ENCODE data around the gene ARFGEF2. TPM values are rescaled to one million over a fixed set of nuclear protein-coding genes. Genes with fewer than 3 reads are reported as not detected.

The ARFGEF2 gene
- total RNA-seq, 1 donor from 2014 or later, result 16.6 TPM

DNA sequence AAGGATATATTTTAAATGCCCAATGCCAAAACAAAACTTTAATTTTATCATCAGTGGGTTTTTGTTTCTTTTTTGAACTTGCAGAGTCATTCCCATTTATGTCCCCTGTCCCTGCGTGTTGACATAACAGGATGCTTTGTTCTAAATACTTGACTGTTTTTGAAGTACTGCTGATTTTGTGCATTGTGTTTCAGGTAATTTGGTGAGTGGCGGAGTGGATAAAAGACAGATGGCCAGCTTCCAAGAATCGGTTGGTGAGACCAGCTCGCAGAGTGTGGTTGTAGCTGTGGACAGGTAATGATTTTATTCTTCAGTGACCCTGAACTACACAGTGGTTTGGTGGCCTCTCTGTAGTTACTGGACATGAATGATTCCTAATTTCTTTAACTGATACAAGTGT lies 74.1 kb downstream of the ARFGEF2 start:
- H4K20me1 ChIP-seq (ENCODE audit: low read depth), result no peaks in the 10 kb centered on the region
- TF ChIP-seq EZH2 (IDR thresholded peaks at IDR 0.05), result no peak
- no peak for TF ChIP-seq EZH2phosphoT487 (IDR thresholded peaks at IDR 0.05)
- TF ChIP-seq, protein P1, sequence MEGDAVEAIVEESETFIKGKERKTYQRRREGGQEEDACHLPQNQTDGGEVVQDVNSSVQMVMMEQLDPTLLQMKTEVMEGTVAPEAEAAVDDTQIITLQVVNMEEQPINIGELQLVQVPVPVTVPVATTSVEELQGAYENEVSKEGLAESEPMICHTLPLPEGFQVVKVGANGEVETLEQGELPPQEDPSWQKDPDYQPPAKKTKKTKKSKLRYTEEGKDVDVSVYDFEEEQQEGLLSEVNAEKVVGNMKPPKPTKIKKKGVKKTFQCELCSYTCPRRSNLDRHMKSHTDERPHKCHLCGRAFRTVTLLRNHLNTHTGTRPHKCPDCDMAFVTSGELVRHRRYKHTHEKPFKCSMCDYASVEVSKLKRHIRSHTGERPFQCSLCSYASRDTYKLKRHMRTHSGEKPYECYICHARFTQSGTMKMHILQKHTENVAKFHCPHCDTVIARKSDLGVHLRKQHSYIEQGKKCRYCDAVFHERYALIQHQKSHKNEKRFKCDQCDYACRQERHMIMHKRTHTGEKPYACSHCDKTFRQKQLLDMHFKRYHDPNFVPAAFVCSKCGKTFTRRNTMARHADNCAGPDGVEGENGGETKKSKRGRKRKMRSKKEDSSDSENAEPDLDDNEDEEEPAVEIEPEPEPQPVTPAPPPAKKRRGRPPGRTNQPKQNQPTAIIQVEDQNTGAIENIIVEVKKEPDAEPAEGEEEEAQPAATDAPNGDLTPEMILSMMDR (IDR thresholded peaks at IDR 0.05), result no peak
- no peaks in the 10 kb centered on the region for H3K27me3 ChIP-seq
- no peaks in the 10 kb centered on the region for H3K4me1 ChIP-seq
- no peak for DNase-seq (ENCODE audit: low spot score)
- no peaks in the 10 kb centered on the region for H3K4me1 Mint-ChIP-seq
- H3K27ac Mint-ChIP-seq, result no peak overlapping the region
- H3K9me3 Mint-ChIP-seq, result no peaks in the 10 kb centered on the region
- H3K9ac ChIP-seq, result no peak overlapping the region
- no peak overlapping the region for H3K27ac ChIP-seq
- no peaks in the 10 kb centered on the region for H3F3A ChIP-seq (ENCODE audit: low read depth)
- no peak overlapping the region for H2AFZ ChIP-seq (replicated peaks)
- H3K79me2 ChIP-seq (ENCODE audit: low read depth), result no peaks in the 10 kb centered on the region
- peaks cover 2% of the 10 kb centered on the region for H3K27me3 Mint-ChIP-seq (ENCODE audit: insufficient read depth, low read depth)
- H3K4me3 Mint-ChIP-seq, result no peak overlapping the region
- H3K4me2 ChIP-seq, result no peak overlapping the region
- H3K36me3 ChIP-seq, result peaks cover 4% of the 10 kb centered on the region
- H3K4me3 ChIP-seq, result no peak overlapping the region
- H3K36me3 Mint-ChIP-seq, result peaks cover 20% of the 10 kb centered on the region
- H3K9me3 ChIP-seq (ENCODE audit: low read depth), result no peaks in the 10 kb centered on the region

DNA sequence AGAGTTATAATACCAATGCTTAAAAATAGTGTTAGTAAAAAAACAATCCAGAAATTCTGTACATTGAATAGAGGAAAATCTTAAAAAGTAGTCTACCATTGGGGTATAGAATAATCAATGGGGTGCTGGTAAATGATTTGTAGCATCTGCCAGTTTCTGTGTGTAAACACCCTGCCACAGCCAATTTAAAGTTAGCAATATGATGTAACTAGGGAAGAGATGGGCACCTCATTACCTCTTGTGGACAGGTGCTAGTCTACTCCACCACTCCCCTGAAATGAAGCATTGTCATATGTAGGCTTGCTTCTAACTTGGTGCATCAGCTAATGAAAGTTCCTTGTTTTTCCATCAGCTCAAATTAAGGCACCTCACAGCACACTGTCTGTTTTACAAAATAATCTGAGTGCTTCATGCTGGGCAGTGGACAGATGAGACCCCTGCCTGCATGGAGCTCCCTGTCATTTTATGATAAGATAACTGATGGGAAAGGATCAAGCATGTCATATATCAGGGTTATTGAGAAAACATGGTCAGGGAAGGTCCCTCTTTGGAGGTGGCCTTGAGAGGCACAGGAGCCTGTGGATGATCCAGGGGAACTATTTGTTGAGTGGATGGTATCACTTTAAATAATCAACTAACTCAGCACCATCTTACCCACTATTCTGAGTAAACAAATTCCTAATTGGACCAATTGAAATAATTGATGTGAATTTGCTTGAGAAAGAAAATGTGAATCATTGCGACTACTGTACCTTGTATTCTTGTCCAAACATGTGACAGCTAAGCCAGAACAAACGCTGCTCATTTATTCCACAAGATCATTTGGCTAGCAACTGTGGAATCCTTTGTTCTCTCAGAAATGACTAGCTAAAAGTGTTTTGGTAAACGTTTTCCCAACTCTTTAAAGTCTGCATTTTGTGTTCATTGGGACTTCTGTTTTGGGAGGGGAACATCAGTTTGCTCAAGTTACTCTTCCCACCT lies 78.7 kb downstream of the ARFGEF2 start:
- H3K9me3 ChIP-seq (ENCODE audit: low read depth), result no peaks in the 10 kb centered on the region
- Mint-ChIP-seq H3K4me3 (no peak overlapping the region), H3K27ac (no peak overlapping the region), H3K36me3 (peaks cover 16% of the 10 kb centered on the region), H3K27me3 (ENCODE audit: insufficient read depth, low read depth) (peaks cover 2% of the 10 kb centered on the region), H3K4me1 (no peaks in the 10 kb centered on the region), H3K9me3 (no peaks in the 10 kb centered on the region)
- TF ChIP-seq EZH2phosphoT487 (IDR thresholded peaks at IDR 0.05), result no peak
- no peak for TF ChIP-seq EZH2 (IDR thresholded peaks at IDR 0.05)
- TF ChIP-seq, protein P1 (IDR thresholded peaks at IDR 0.05), result no peak
- H2AFZ ChIP-seq (replicated peaks), result no peak overlapping the region
- H3K79me2 ChIP-seq (ENCODE audit: low read depth), result no peaks in the 10 kb centered on the region
- no peaks in the 10 kb centered on the region for H3K4me1 ChIP-seq
- H3K9ac ChIP-seq, result no peak overlapping the region
- no peaks in the 10 kb centered on the region for H3F3A ChIP-seq (ENCODE audit: low read depth)
- no peak overlapping the region for H3K4me3 ChIP-seq
- H4K20me1 ChIP-seq (ENCODE audit: low read depth), result no peaks in the 10 kb centered on the region
- no peak for DNase-seq (ENCODE audit: low spot score)
- no peak overlapping the region for H3K27ac ChIP-seq
- no peaks in the 10 kb centered on the region for H3K27me3 ChIP-seq
- H3K4me2 ChIP-seq, result no peak overlapping the region
- peaks cover 4% of the 10 kb centered on the region for H3K36me3 ChIP-seq

DNA sequence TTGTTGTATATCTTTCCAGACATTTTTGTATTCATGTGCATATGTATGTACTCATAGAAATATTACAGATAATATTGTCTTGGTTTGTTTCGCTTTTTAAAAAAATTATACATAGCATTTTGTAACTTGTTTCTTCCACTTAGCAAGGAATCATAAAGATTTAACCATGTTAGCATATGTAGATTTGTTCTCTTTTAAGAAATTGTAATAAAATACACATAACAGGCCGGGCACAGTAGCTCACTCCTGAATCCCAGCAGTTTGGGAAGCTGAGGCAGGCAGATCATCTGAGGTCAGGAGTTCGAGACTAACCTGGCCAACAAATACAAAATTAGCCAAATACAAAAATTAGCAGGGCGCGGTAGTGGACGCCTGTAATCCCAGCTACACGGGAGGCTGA lies 80.2 kb downstream of the ARFGEF2 start:
- Histone ChIP-seq H3K9ac (no peak overlapping the region), H3K4me1 (no peaks in the 10 kb centered on the region), H3K4me3 (no peak overlapping the region), H3K9me3 (ENCODE audit: low read depth) (no peaks in the 10 kb centered on the region), H3F3A (ENCODE audit: low read depth) (no peaks in the 10 kb centered on the region), H4K20me1 (ENCODE audit: low read depth) (no peaks in the 10 kb centered on the region), H2AFZ (replicated peaks) (no peak overlapping the region), H3K27me3 (no peaks in the 10 kb centered on the region), H3K79me2 (ENCODE audit: low read depth) (no peaks in the 10 kb centered on the region), H3K4me2 (no peak overlapping the region), H3K27ac (no peak overlapping the region), H3K36me3 (peaks cover 4% of the 10 kb centered on the region)
- no peak for DNase-seq (ENCODE audit: low spot score)
- Mint-ChIP-seq H3K27ac (no peak overlapping the region), H3K36me3 (peaks cover 15% of the 10 kb centered on the region), H3K27me3 (ENCODE audit: insufficient read depth, low read depth) (peaks cover 2% of the 10 kb centered on the region), H3K4me1 (no peaks in the 10 kb centered on the region), H3K4me3 (no peak overlapping the region), H3K9me3 (no peaks in the 10 kb centered on the region)
- no peak for TF ChIP-seq EZH2phosphoT487 (IDR thresholded peaks at IDR 0.05)
- TF ChIP-seq, protein P1 (IDR thresholded peaks at IDR 0.05), result no peak
- no peak for TF ChIP-seq EZH2 (IDR thresholded peaks at IDR 0.05)

Measured in neural progenitor cell (in vitro differentiated cells).